ENCODE results near the gene TMEM267. TPM values are rescaled to one million over a fixed set of nuclear protein-coding genes. Genes with fewer than 3 reads are reported as not detected.

Gene TMEM267
- total and polyA plus RNA-seq, 10 of the 15 experiments (the other 5 are each of a cell fraction or from before 2014, with no cell fraction given), result 7.7 to 37.3 (median 13.3) TPM

- no peaks in the 10 kb centered on the region for H3K4me1 ChIP-seq (ENCODE audit: control insufficient read depth, insufficient read depth, low read length)
- FAIRE-seq, result no peak
- no peaks in the 10 kb centered on the region for H3K36me3 ChIP-seq (ENCODE audit: control insufficient read depth in 2 of 2, insufficient read depth in 2 of 2, low read length in 1 of 2)
- H2AFZ ChIP-seq (ENCODE audit: control insufficient read depth, low read depth, low read length), result no peak overlapping the region
- ChIA-PET POLR2A (no interaction called here), RAD21 (ENCODE audit: unreplicated experiment) (no interaction called here), CTCF (interaction anchor here (1.2 to 2.8 kb wide), 2 partner anchors 10 to 15 kb away, joined by 3 to 10 read pairs; no protein-coding TSS in a partner anchor), SMC1A (ENCODE audit: uncharacterized antibody, unreplicated experiment) (no interaction called here)
- H3K79me2 ChIP-seq (ENCODE audit: control insufficient read depth, insufficient read depth, low read length), result no peaks in the 10 kb centered on the region
- H3K27ac ChIP-seq (ENCODE audit: control insufficient read depth, insufficient read depth), result no peak overlapping the region
- intact Hi-C loops (cut with micrococcal nuclease; ENCODE audit: unreplicated experiment) (no loop called here), in situ Hi-C loops (cut with MboI) (no loop called here)
- no peak overlapping the region for H3K4me2 ChIP-seq (ENCODE audit: control insufficient read depth, insufficient read depth)
- H3K4me3 ChIP-seq, result no peak overlapping the region
- no peak for TF ChIP-seq ZNF592 (IDR thresholded peaks at IDR 0.05)
- no peak for TF ChIP-seq STAT1 (conservative IDR thresholded peaks at IDR 0.05)
- no peak for TF ChIP-seq ASH2L (IDR thresholded peaks at IDR 0.05; ENCODE audit: borderline replicate concordance, low read depth)
- no peak for TF ChIP-seq PBX3 (IDR thresholded peaks at IDR 0.05; ENCODE audit: insufficient replicate concordance, low read depth, low read length)
- no peak for TF ChIP-seq IRF3 (IDR thresholded peaks at IDR 0.05)
- no peak for TF ChIP-seq SPI1 (IDR thresholded peaks at IDR 0.05; ENCODE audit: borderline replicate concordance, insufficient read depth, low read depth, low read length)
- TF ChIP-seq CREB1 (IDR thresholded peaks at IDR 0.05; ENCODE audit: low read depth), result no peak
- TF ChIP-seq E2F4 (IDR thresholded peaks at IDR 0.05; ENCODE audit: low read depth, low read length), result no peak
- no peak for TF ChIP-seq PAX8 (IDR thresholded peaks at IDR 0.05)
- no peak for TF ChIP-seq ZBED1 (IDR thresholded peaks at IDR 0.05; ENCODE audit: borderline replicate concordance)
- 46% methylated on average over 2 of the region's 2 CpGs for WGBS (ENCODE audit: insufficient coverage, insufficient replicate concordance, low lambda C conversion rate, missing lambda C conversion rate)
- H3K9ac ChIP-seq (ENCODE audit: control insufficient read depth, insufficient read depth, low read length), result no peak overlapping the region
- ATAC-seq, result no peak
- H3K9me3 ChIP-seq (replicated peaks; ENCODE audit: control insufficient read depth, insufficient read depth, low read length), result no peaks in the 10 kb centered on the region; the same call in 2 of the 3 replicates
- no peak for DNase-seq (ENCODE audit: low read depth, low spot score)
- H4K20me1 ChIP-seq (ENCODE audit: control insufficient read depth, insufficient read depth), result no peaks in the 10 kb centered on the region
- no TSS peak for BruUV-seq (replicated peaks)
- no peaks in the 10 kb centered on the region for H3K27me3 ChIP-seq (replicated peaks in 1 of 2; ENCODE audit: control insufficient read depth in 2 of 2, insufficient read depth in 2 of 2, low read length in 1 of 2)
These were observed 73.8 kb downstream of the TMEM267 start for GRCh38 chr5:43409809-43410271.

All from GM12878 (cell line).